Medulla oblongata (tissue), 1 donor: ENCODE measurements around the gene PGRMC2.

Source experiments
- DNase-seq: peaks from one replicate; pipeline ENCODE4 v3.0.0-alpha.2; 2015; ENCODE audit errors: extremely low spot score

The PGRMC2 gene

GRCh38 chr4:128299848-128300247, 12.2 kb upstream of the PGRMC2 start:
- no peak for DNase-seq

GRCh38 chr4:128298852-128299251, 11.2 kb upstream of the PGRMC2 start:
- DNase-seq = no peak

GRCh38 chr4:128298146-128298758, 10.6 kb upstream of the PGRMC2 start:
- DNase-seq = no peak

- DNase-seq = no peak
These were observed 7.6 kb upstream of the PGRMC2 start for GRCh38 chr4:128295255-128295654.

- no peak for DNase-seq
These were observed 6.9 kb upstream of the PGRMC2 start for GRCh38 chr4:128294464-128294863.

GRCh38 chr4:128292349-128292748, 4.7 kb upstream of the PGRMC2 start:
- no peak for DNase-seq

GRCh38 chr4:128291096-128291495, 3.5 kb upstream of the PGRMC2 start:
- DNase-seq = no peak

- DNase-seq = no peak
These were observed 2.9 kb upstream of the PGRMC2 start for GRCh38 chr4:128290526-128290925.

GRCh38 chr4:128289523-128290158, 2.0 kb upstream of the PGRMC2 start:
- DNase-seq = no peak

- peak; percentile 49 for DNase-seq
These were observed 1.1 kb upstream of the PGRMC2 start for GRCh38 chr4:128288689-128289106.

- DNase-seq = peak; percentile 99
These were observed 467 bp upstream of the PGRMC2 start for GRCh38 chr4:128287871-128288688.

- DNase-seq = peak; percentile 14
These were observed 1.0 kb downstream of the PGRMC2 start for GRCh38 chr4:128286474-128287058.

GRCh38 chr4:128285085-128285997, 2.3 kb downstream of the PGRMC2 start:
- DNase-seq = no peak

- no peak for DNase-seq
These were observed 3.3 kb downstream of the PGRMC2 start for GRCh38 chr4:128284317-128284716.

GRCh38 chr4:128283071-128283470, 4.5 kb downstream of the PGRMC2 start:
- DNase-seq = no peak

GRCh38 chr4:128282516-128282915, 5.1 kb downstream of the PGRMC2 start:
- DNase-seq = no peak

GRCh38 chr4:128281354-128281753, 6.3 kb downstream of the PGRMC2 start:
- DNase-seq = no peak

- DNase-seq = no peak
These were observed 7.9 kb downstream of the PGRMC2 start for GRCh38 chr4:128279624-128280225.

GRCh38 chr4:128277856-128278255, 9.8 kb downstream of the PGRMC2 start:
- DNase-seq = no peak

GRCh38 chr4:128275346-128275745, 12.3 kb downstream of the PGRMC2 start:
- DNase-seq = no peak

GRCh38 chr4:128271551-128271950, 16.1 kb downstream of the PGRMC2 start:
- no peak for DNase-seq
